A673 (cell line): Measurements from ENCODE around the gene TLCD3A. TPM values are rescaled to one million over a fixed set of nuclear protein-coding genes. Genes with fewer than 3 reads are reported as not detected.
"Not testable (repeated sequence)": the region's sequence is repeated elsewhere in the genome, so short reads cannot be mapped to it uniquely, and the experiment has no call there.

Experiments
- BruUV-seq: library from RNA; stranded (reverse); fragments of 400-500 nt; replicated peaks from 2 replicates; lab custom pipeline; 2021; lab: Mats Ljungman, UMichigan
- CTCF ChIA-PET: fragments of 300-600 bp; sonication (Branson Sonifier 250); formaldehyde crosslinking; loops from one replicate; lab custom pipeline; 2022; ENCODE audit warnings: antibody characterized with exemption; lab: Charles Lee
- POLR2A ChIA-PET: fragments of 300-600 bp; sonication (Branson Sonifier 250); formaldehyde crosslinking; loops from one replicate; lab custom pipeline; 2022; ENCODE audit warnings: antibody characterized with exemption; ENCODE audit not compliant: low non-redundant PET; lab: Charles Lee
- DNase-seq: peaks from one replicate; pipeline ENCODE4 v3.0.0-alpha.2; 2015; ENCODE audit warnings: low spot score
- H3K27ac ChIP-seq: fragments of 200-600 bp; sonication (generic); 2 replicates; pipeline ENCODE4 v1.5.1; 2016; ENCODE audit warnings: mixed run types, low read depth, mild to moderate bottlenecking, mixed read lengths, antibody characterized with exemption, low read length; ENCODE audit not compliant: poor library complexity, severe bottlenecking
- H3K27me3 ChIP-seq: fragments of 200-600 bp; sonication (generic); replicated peaks from 2 replicates; pipeline ENCODE4 v1.6.1; 2017; ENCODE audit warnings: mixed run types, low read depth, mild to moderate bottlenecking, mixed read lengths, antibody characterized with exemption, low read length; ENCODE audit not compliant: insufficient read depth, poor library complexity
- H3K36me3 ChIP-seq: fragments of 200-600 bp; sonication (generic); 2 replicates; pipeline ENCODE4 v1.6.1; 2016; ENCODE audit warnings: mixed run types, mild to moderate bottlenecking, mixed read lengths, antibody characterized with exemption, low read length; ENCODE audit not compliant: insufficient read depth, poor library complexity, severe bottlenecking
- H3K4me1 ChIP-seq: fragments of 200-600 bp; sonication (generic); 2 replicates; pipeline ENCODE4 v1.6.1; 2017; ENCODE audit warnings: mixed run types, mild to moderate bottlenecking, mixed read lengths, antibody characterized with exemption, low read length; ENCODE audit not compliant: insufficient read depth, poor library complexity, severe bottlenecking
- H3K4me3 ChIP-seq: fragments of 200-600 bp; sonication (generic); 2 replicates; pipeline ENCODE4 v1.5.1; 2016; ENCODE audit warnings: low read depth, mixed run types, mild to moderate bottlenecking, mixed read lengths, low read length; ENCODE audit not compliant: poor library complexity, severe bottlenecking
- H3K9me3 ChIP-seq: fragments of 200-600 bp; sonication (generic); 2 replicates; pipeline ENCODE4 v1.6.1; 2016; ENCODE audit warnings: mixed run types, low read depth, mild to moderate bottlenecking, mixed read lengths, antibody characterized with exemption, low read length; ENCODE audit not compliant: poor library complexity, severe bottlenecking
- EZH2 ChIP-seq: fragments of 200-600 bp; sonication (generic); IDR thresholded peaks from 2 replicates; pipeline ENCODE4 v1.6.1; 2017; ENCODE audit warnings: borderline replicate concordance, low read depth, mild to moderate bottlenecking, mixed read lengths, antibody characterized with exemption, low read length; ENCODE audit not compliant: poor library complexity, severe bottlenecking
- intact Hi-C: fragments of 100-400 bp; cut with micrococcal nuclease; formaldehyde crosslinking; loops from one replicate; pipeline ENCODE4 v1.10.0; 2022; ENCODE audit not compliant: unreplicated experiment
- total RNA-seq: library from RNA; stranded (reverse); gene quantifications from 2 replicates; pipeline ENCODE4 v1.2.3, GENCODE V29; 2021
- TF ChIP-seq, protein P1 (sequence below): fragments of 300-800, 200-600 bp; sonication (generic); conservative IDR thresholded peaks from 2 replicates; pipeline ENCODE4 v1.5.1; 2017; ENCODE audit warnings: low read depth, mild to moderate bottlenecking, antibody characterized with exemption, low read length, moderate library complexity, mixed read lengths

TLCD3A gene
- total RNA-seq, 1 experiment from 2014 or later, result 49.2 TPM

DNA sequence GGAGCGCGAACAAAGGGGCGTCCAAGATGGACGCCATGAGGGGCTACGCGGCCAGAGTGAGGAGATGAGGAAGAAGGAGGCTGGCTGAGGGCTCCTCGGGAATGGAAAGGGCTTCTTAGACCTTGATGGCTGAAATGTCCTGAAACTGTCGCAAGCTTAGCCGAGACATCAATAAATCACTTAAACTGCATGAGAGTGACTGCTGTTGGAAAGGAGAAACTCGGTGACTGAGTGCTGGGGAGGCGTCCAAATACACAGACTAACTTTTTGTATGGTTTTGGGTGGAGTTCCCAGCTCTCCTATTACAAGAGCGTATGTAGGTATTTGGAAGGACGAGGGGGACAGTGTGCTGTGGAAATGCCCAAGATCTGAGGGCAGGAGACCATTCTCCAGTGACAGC, 21.0 kb downstream of the TLCD3A start:
- TF ChIP-seq EZH2, result no peak
- TF ChIP-seq, protein P1, sequence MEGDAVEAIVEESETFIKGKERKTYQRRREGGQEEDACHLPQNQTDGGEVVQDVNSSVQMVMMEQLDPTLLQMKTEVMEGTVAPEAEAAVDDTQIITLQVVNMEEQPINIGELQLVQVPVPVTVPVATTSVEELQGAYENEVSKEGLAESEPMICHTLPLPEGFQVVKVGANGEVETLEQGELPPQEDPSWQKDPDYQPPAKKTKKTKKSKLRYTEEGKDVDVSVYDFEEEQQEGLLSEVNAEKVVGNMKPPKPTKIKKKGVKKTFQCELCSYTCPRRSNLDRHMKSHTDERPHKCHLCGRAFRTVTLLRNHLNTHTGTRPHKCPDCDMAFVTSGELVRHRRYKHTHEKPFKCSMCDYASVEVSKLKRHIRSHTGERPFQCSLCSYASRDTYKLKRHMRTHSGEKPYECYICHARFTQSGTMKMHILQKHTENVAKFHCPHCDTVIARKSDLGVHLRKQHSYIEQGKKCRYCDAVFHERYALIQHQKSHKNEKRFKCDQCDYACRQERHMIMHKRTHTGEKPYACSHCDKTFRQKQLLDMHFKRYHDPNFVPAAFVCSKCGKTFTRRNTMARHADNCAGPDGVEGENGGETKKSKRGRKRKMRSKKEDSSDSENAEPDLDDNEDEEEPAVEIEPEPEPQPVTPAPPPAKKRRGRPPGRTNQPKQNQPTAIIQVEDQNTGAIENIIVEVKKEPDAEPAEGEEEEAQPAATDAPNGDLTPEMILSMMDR, result no peak
- Histone ChIP-seq H3K27me3 (no peaks in the 10 kb centered on the region), H3K4me1 (peaks cover 5% of the 10 kb centered on the region), H3K27ac (no peak overlapping the region), H3K4me3 (no peak overlapping the region), H3K36me3 (peaks cover 18% of the 10 kb centered on the region), H3K9me3 (no peaks in the 10 kb centered on the region)
- POLR2A ChIA-PET, result no interaction called here
- CTCF ChIA-PET, result interaction anchor here (1.4 kb wide), 1 partner anchor 341 kb away, joined by 8 read pairs; no protein-coding TSS in a partner anchor
- TSS peak; percentile 29 for BruUV-seq
- intact Hi-C loops, result no loop called here
- no peak for DNase-seq

DNA sequence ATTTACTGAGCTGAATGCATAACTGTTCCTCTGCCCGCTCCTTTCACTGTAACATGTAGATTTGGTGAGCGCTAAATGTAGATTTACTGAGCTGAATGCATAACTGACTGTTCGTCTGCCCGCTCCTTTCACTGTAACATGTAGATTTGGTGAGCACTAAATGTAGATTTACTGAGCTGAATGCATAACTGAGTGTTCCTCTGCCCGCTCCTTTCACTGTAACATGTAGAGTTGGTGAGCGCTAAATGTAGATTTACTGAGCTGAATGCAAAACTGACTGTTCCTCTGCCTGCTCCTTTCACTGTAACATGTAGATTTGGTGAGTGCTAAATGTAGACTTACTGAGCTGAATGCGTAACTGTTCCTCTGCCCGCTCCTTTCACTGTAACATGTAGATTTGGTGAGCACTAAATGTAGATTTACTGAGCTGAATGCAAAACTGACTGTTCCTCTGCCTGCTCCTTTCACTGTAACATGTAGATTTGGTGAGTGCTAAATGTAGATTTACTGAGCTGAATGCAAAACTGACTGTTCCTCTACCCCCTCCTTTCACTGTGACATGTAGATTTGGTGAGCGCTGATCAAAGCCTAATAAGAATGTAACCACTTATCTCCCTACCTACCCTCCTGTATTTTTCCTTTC, 23.0 kb downstream of the TLCD3A start:
- intact Hi-C loops, H3K27ac ChIP-seq, H3K4me1 ChIP-seq, POLR2A ChIA-PET, BruUV-seq, H3K4me3 ChIP-seq, DNase-seq, H3K27me3 ChIP-seq, H3K9me3 ChIP-seq: not testable (repeated sequence)
- CTCF ChIA-PET, result interaction anchor here (0.7 kb wide), 1 partner anchor 241 kb away, joined by 3 read pairs; the partner anchor contains the start of gene TIMM22
- H3K36me3 ChIP-seq, result peaks cover 36% of the 10 kb centered on the region

DNA sequence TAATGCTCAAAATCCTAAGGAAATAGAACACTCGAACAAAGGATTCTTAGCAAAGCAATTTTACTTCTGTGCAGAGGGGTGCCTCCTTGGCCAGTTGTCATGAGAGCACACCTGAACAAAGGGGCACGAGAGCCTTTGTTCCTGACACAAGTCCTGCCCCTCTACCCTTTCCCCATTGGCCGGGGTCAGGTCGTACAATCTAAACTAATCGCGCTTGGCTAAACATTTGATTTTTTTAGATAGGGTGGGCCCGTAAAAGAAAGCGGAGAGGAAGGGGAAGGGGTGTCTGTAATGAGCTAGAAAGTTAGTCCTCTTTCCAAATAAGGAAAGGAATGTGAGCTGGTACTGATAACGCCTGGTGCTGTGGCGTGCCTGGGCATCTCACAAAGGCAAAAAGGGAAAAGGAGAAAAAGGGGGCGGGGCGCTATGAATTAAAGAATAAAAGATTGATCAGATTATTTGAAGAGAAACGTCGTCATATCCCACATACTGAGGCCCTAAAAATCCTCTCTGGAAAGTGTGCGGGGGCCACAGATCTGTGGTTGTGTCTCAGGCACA, 23.7 kb downstream of the TLCD3A start:
- H3K4me3 ChIP-seq, POLR2A ChIA-PET, H3K4me1 ChIP-seq, H3K27ac ChIP-seq, H3K9me3 ChIP-seq, CTCF ChIA-PET, BruUV-seq, H3K27me3 ChIP-seq, DNase-seq, intact Hi-C loops: not testable (repeated sequence)
- H3K36me3 ChIP-seq, result peaks cover 43% of the 10 kb centered on the region

DNA sequence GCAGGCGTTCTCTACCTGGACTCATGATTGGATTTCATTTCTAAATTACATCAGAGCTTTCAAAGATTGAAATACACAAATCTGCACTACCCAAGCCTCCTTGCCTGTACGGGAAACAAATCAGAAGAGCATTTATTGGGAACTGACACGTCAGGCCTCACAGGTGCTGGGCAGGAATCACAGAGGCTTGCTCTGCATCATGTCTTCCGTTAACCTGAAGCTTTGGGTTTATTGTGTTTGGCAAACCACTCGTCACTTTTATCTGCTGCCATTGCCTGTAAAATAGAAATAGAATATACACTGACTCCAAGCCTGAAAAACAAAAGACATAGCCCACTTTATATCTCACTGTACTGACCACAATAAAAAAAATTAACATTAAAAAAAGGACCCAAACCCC, 27.6 kb downstream of the TLCD3A start:
- CTCF ChIA-PET, result no interaction called here

More for the DNA sequence above, 27.6 kb downstream of the TLCD3A start:
- no peaks in the 10 kb centered on the region for H3K4me1 ChIP-seq
- POLR2A ChIA-PET, result no interaction called here
- intact Hi-C loops, result no loop called here
- TF ChIP-seq EZH2, result no peak
- TF ChIP-seq, protein P1, result no peak
- H3K36me3 ChIP-seq, result peaks cover 65% of the 10 kb centered on the region
- H3K9me3 ChIP-seq, result no peaks in the 10 kb centered on the region
- no peak overlapping the region for H3K27ac ChIP-seq
- BruUV-seq, result no TSS peak
- DNase-seq, result no peak
- H3K27me3 ChIP-seq, result no peaks in the 10 kb centered on the region
- H3K4me3 ChIP-seq, result no peak overlapping the region
